Kidney epithelial cell (primary cell): ENCODE data around the gene AZU1. TPM values are rescaled to one million over a fixed set of nuclear protein-coding genes. Genes with fewer than 3 reads are reported as not detected.
"Not testable (repeated sequence)": the region's sequence is repeated elsewhere in the genome, so short reads cannot be mapped to it uniquely, and the experiment has no call there.

Source experiments
- DNase-seq: peaks from one replicate; pipeline ENCODE4 v3.0.0-alpha.2; 2010; ENCODE audit warnings: low read depth
- H3K27me3 ChIP-seq: 2 replicates; pipeline ENCODE4 v1.6.0; 2011; ENCODE audit warnings: low read length; ENCODE audit not compliant: control insufficient read depth, insufficient read depth
- H3K36me3 ChIP-seq: 2 replicates; pipeline ENCODE4 v1.5.1; 2011; ENCODE audit warnings: low read length; ENCODE audit not compliant: control insufficient read depth, insufficient read depth
- H3K4me3 ChIP-seq: 2 replicates; pipeline ENCODE4 v1.5.1; 2011; ENCODE audit warnings: low read depth, mild to moderate bottlenecking, control low read depth, low read length
- total RNA-seq: library from RNA; depleted of rRNA; stranded (reverse); fragments of >200 nt; gene quantifications from 2 replicates; pipeline ENCODE4 v1.2.3, GENCODE V29; 2015
- TF ChIP-seq, protein P1 (sequence below): IDR thresholded peaks from 2 replicates; pipeline ENCODE4 v1.5.1; 2011; ENCODE audit warnings: mild to moderate bottlenecking, moderate library complexity, low read length, control low read depth, inconsistent platforms; ENCODE audit not compliant: insufficient read depth, poor library complexity, severe bottlenecking

Gene AZU1
- total RNA-seq, 1 donor from 2014 or later = not detected

DNA sequence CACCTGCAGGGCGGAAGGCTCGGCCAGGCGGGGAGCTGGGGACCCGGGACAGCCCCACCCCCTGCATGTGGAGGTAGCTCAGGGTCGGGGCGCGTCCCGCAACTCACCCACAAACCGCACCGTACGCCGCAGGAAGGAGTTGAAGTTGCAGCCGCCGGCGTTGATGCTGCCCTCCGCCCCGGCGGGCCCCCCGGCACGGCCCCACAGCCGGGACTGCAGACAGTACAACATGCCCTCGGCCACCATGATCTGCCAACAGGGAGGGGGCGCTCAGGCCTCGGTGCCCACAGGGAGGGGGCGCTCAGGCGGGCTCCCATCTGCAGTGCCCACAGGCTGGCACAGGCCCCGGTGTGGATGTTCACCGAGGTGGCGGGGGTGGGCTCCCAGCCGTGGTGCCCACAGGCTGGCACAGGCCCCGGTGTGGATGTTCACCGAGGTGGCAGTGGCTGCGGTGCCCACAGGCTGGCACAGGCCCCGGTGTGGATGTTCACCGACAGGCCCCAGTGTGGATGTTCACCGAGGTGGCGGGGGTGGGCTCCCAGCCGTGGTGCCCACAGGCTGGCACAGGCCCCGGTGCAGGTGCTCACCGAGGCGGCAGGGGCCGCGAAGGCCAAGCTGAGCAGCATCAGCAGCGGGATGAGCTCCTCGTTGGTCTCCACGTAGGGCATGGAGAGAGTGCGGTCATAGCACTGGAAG, 12.4 kb upstream of the AZU1 start:
- peaks cover 1% of the 10 kb centered on the region for H3K36me3 ChIP-seq
- no peaks in the 10 kb centered on the region for H3K27me3 ChIP-seq
- no peak for DNase-seq
- TF ChIP-seq, protein P1, sequence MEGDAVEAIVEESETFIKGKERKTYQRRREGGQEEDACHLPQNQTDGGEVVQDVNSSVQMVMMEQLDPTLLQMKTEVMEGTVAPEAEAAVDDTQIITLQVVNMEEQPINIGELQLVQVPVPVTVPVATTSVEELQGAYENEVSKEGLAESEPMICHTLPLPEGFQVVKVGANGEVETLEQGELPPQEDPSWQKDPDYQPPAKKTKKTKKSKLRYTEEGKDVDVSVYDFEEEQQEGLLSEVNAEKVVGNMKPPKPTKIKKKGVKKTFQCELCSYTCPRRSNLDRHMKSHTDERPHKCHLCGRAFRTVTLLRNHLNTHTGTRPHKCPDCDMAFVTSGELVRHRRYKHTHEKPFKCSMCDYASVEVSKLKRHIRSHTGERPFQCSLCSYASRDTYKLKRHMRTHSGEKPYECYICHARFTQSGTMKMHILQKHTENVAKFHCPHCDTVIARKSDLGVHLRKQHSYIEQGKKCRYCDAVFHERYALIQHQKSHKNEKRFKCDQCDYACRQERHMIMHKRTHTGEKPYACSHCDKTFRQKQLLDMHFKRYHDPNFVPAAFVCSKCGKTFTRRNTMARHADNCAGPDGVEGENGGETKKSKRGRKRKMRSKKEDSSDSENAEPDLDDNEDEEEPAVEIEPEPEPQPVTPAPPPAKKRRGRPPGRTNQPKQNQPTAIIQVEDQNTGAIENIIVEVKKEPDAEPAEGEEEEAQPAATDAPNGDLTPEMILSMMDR = no peak
- H3K4me3 ChIP-seq = no peak overlapping the region

DNA sequence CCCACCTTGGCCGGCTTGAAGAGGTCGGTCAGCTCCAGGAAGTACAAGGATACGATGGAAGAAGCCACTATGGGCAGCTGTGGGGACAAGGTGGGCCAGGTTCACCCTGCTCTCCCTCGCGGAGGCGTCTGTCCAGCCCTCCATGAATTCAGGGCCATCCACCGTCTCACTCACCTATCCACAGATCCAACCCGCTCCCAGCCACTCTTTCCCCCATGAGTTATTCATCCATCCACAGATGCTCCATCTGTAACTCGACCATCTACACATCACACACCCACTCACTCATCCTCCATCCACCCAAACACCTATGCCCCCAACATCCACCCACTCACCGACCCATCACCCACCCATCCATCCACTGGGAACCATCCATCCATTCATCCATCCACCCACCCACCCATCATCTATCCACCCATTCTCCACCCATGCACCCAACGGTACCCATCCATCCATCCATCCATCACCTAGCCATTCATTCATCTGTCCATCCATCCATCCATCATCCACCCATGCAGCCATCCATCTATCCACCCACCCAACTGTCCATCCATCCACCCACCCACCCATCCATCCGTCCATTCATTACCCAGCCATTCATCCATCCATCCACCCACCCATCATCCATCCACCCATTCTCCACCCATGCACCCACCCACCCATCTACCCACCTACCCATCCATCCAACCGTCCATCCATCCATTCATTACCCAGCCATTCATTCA, 11.7 kb upstream of the AZU1 start:
- DNase-seq = no peak
- H3K4me3 ChIP-seq = no peak overlapping the region
- H3K36me3 ChIP-seq = peaks cover 1% of the 10 kb centered on the region
- H3K27me3 ChIP-seq = no peaks in the 10 kb centered on the region
- TF ChIP-seq, protein P1 = no peak

DNA sequence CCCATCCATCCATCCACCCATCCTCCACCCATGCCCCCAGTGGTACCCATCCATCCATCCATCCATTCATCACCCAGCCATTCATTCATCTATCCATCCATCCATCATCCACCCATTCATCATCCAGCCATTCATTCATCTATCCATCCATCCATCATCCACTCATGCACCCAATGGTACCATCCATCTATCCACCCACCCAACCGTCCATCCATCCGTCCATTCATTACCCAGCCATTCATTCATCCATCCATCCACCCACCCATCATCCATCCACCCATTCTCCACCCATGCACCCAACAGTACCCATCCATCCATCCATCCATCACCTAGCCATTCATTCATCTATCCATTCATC, 11.2 kb upstream of the AZU1 start:
- H3K4me3 ChIP-seq = no peak overlapping the region
- no peaks in the 10 kb centered on the region for H3K27me3 ChIP-seq
- H3K36me3 ChIP-seq = no peaks in the 10 kb centered on the region
- no peak for DNase-seq
- TF ChIP-seq, protein P1 = no peak

DNA sequence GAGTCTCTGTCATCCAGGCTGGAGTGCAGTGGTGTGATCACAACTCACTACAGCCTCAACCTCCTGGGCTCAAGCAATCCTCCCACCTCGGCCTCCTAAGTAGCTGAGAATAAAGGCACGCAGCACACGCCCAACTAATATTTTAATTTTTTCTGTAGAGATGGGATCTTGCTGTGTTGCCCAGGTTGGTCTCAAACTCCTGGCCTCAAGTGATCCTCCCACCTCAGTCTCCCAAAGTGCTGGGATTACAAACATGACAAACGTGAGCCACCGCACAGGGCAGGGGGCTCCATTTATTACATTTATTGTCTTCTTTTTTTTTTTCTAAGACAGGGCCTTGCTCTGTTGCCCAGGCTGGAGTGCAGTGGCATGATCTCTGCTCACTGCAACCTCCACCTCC, 7.4 kb upstream of the AZU1 start:
- peaks cover 16% of the 10 kb centered on the region for H3K27me3 ChIP-seq
- not testable (repeated sequence) for DNase-seq, H3K36me3 ChIP-seq, H3K4me3 ChIP-seq

DNA sequence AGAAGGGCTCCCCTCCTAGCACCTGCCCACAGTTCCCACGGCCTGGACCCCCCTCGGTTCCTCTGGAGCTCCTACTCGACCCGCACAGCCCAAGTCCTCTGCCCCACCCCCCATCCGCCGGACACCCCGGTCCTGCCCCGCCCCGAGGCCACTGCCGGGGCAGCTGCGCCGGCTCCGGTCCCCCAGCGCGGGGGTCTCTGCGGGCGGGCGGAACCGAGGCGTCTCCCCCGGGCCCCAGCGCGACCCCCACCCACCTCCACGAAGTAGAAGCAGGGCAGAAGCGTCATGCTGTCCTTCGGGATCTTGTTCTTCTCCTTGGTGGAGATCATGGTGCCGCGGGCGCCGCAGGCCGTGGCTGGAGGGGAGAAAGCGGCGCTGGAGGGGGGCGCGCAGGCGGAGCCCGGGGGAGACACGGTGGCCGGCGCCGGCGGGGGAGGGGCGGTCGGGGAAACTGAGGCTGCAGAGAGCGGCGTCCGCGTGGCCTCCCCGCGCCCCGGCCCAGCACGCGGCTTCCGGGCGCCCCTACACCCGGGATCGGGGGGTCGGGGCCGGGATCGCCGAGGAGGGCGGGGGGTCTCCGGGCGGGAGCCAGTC, 6.3 kb upstream of the AZU1 start:
- H3K36me3 ChIP-seq = no peaks in the 10 kb centered on the region
- TF ChIP-seq, protein P1 = no peak
- no peak for DNase-seq
- peaks cover 16% of the 10 kb centered on the region for H3K27me3 ChIP-seq
- peak overlapping the region; percentile 10 for H3K4me3 ChIP-seq

DNA sequence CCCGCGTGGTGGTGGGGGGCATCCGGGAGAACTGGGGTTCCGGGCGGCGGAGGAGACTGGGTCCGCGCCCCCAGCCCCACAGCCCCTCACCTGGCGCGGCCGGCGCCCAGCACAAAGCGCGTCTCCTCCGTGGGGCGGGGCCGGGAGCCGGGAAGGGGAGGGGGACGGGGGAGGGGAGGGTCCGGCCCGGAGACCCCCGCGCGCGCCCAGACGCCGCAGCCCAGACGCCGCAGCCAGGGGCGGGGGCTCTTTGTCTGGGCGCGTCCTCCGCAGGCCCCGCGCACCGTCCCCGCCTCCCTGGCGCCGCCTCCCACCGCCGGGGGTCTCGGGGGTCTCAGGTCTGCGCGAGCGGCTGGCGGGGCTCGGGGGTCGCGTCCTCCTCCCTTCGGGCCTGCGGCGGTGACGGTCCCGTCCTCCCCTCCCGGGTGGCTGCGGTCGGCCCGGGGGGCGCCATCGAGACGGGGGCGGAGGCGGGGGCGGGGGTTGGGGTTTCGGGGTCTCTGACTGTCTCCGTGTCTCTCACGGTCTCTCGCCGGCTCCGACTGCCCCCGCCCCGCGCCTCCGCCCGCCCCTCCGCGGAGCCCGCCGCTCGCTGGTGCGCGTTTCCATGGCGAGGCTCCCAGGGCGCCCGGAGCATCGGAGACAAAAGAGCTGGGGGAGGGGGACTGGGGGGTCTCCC, 5.7 kb upstream of the AZU1 start, which contains the start of gene PLPPR3:
Gene PLPPR3, minus strand, starts transcription at position 131 of the 679 bp plus-strand sequence. CDS start 396 bp downstream, outside the sequence.
- TF ChIP-seq, protein P1 = no peak
- peak within 1 kb of the TSS; percentile 10 for H3K4me3 ChIP-seq
- DNase-seq = no peak

More for the DNA sequence above, 5.7 kb upstream of the AZU1 start, which contains the start of gene PLPPR3:
- H3K36me3 ChIP-seq = no peaks in the 10 kb centered on the region
- H3K27me3 ChIP-seq = peaks cover 16% of the 10 kb centered on the region
